Measurements from ENCODE around the gene TNNT3.
A peak's percentile ranks its signal among the peaks of the same experiment; 100 is the strongest.

The TNNT3 gene

DNA sequence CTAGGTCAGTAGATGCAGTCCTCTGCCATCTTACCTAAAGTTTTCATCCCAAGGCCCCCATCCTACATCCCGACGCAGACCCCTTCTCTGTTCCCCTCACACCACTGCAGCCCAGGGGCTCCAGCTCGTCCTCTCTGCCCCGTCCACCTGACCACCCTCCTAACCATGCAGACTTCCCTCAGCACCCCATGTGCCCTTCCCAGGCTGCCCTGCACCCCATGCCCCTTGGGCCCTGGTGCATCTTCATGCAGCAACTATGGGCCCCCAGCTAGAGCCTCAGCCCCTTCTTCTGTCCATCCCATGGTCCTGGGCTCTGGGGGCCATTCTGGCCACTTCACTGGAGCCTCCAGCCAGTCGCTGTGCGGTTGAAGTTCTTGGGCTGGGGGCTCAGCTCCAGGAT lies 30.7 kb upstream of the TNNT3 start:
- Mint-ChIP-seq H3K4me1 (ENCODE audit: low read depth) (peaks cover 48% of the 10 kb centered on the region), H3K36me3 (ENCODE audit: low read depth) (peaks cover 14% of the 10 kb centered on the region), H3K4me3 (peak overlapping the region; percentile 73), H3K9me3 (no peaks in the 10 kb centered on the region), H3K27me3 (no peaks in the 10 kb centered on the region), H3K27ac (peak overlapping the region; percentile 91)

GRCh38 chr11:1889224-1889930 lies 30.1 kb upstream of the TNNT3 start:
- H3K4me1 Mint-ChIP-seq (ENCODE audit: low read depth), result peaks cover 49% of the 10 kb centered on the region
- no peaks in the 10 kb centered on the region for H3K27me3 Mint-ChIP-seq
- peak overlapping the region; percentile 79 for H3K4me3 Mint-ChIP-seq
- peak overlapping the region; percentile 91 for H3K27ac Mint-ChIP-seq
- no peaks in the 10 kb centered on the region for H3K9me3 Mint-ChIP-seq
- peaks cover 14% of the 10 kb centered on the region for H3K36me3 Mint-ChIP-seq (ENCODE audit: low read depth)

DNA sequence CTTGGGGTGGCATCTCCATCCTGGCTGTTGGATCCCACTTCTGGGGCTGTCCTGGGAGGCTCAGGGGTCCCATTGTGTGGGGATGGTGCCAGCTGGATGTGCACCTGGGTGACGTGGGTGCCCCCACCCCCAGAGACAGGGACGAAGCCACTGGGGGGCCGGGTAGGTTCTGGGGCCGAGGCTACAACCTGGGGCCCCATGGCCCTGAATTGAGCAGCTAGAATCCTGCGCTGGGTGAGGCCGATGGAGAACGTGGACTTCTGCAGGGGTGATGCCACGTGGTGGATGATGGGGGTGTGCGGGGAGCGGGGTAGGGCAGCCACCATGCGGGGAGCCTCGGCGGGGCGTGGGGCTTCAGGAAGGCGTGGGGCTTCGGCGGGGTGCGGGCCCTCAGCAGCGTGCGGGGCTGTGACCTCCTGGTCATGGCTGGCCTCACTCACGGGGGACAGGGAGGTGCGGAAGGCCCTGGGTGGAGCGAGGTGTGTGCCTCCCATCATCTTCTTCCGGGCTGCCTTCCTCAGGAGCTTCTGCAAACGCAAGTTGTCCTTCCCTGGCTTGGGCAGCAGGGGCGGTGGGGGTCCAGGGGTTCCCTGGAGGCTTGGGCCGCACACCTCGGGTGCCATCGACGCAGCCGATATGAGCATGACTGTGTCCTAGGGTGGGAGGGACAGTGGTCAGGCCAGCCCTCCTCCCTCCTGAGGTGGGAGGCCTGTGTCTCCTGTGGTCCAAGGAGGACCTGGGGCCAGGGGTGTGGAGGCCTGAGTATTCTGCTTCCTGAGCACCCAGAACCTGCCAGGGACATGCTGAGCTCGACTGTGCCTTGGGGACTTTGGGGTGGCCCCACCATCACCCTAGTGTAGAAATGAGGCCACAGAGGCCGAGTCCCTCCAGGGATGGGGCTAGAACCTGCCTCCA lies 29.3 kb upstream of the TNNT3 start:
- peaks cover 14% of the 10 kb centered on the region for H3K36me3 Mint-ChIP-seq (ENCODE audit: low read depth)
- H3K27me3 Mint-ChIP-seq, result no peaks in the 10 kb centered on the region
- peaks cover 49% of the 10 kb centered on the region for H3K4me1 Mint-ChIP-seq (ENCODE audit: low read depth)
- no peaks in the 10 kb centered on the region for H3K9me3 Mint-ChIP-seq
- peak overlapping the region; percentile 83 for H3K27ac Mint-ChIP-seq
- peak overlapping the region; percentile 79 for H3K4me3 Mint-ChIP-seq

DNA sequence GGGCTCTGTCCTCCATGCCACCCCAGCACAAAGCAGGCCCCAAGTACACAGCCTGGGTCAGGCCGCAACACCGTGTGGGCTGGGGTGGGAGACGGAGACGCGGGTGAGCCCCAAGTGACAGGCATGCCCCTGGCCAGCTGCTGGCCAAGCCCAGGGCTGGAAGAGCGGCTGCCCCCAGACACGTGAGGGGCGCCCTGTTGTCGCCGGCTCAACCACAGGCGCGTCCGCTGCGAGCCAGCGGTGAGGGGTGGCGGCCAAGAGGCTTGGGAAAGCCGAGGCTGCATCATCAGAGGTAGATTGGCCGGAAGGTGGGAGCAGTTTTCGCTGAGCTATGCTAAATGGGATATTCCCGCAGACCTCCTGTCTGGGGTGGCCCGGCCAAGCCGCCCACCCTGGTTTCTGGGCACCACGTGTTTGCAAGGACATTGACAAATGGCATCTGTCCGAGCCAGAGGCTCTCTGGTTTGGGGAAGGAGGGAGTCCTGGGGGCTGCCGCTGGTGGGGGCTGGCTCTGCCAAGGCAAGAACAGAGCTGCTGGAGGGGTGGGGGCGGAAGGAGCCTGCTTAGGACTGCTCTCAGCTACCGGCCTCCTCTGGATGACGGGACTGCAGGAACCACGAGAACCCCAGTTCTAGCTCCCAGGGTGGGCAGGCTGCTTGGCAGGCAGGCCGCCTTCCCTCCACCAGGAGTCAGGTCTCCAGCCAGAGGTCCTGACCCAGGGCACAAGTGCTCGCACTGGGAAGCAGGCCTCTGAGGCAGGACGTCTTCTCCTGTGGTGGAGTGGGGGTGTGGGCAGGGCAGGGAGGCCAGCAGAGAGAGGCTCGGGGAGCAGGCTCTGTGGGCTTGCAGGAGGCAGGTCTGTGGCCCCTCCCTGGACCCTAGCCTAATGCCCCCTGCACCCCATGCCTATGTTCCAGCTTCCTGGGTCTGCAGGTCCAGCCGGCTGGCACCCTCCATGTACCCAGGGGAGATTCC lies 28.4 kb upstream of the TNNT3 start:
- peak overlapping the region; percentile 79 for H3K4me3 Mint-ChIP-seq
- peaks cover 14% of the 10 kb centered on the region for H3K36me3 Mint-ChIP-seq (ENCODE audit: low read depth)
- H3K9me3 Mint-ChIP-seq, result no peaks in the 10 kb centered on the region
- H3K4me1 Mint-ChIP-seq (ENCODE audit: low read depth), result peaks cover 49% of the 10 kb centered on the region
- H3K27ac Mint-ChIP-seq, result peak overlapping the region; percentile 83
- H3K27me3 Mint-ChIP-seq, result no peaks in the 10 kb centered on the region

DNA sequence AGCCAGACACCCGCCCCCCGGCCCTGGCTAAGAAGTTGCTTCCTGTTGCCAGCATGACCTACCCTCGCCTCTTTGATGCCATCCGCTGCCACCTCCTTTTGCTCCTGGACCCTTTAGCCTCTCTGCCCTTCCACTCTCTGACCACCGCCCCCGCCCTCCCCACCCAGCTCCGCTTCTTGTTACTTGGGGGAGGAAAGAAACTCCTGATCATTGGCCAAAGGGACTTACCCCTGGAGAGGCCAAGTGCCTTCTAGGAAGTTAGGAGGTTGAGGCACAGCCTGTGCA lies 27.7 kb upstream of the TNNT3 start, which contains the start of gene PRR33:
Gene PRR33 (minus strand): TSS at position 65 of the 285 bp plus-strand sequence. CDS start 1,311 bp downstream, outside the sequence.
- Mint-ChIP-seq H3K4me3 (peak within 1 kb of the TSS; percentile 79), H3K36me3 (ENCODE audit: low read depth) (peaks cover 14% of the 10 kb centered on the region), H3K9me3 (no peaks in the 10 kb centered on the region), H3K4me1 (ENCODE audit: low read depth) (peaks cover 49% of the 10 kb centered on the region), H3K27me3 (peaks cover 2% of the 10 kb centered on the region), H3K27ac (peak within 1 kb of the TSS; percentile 83)

- peaks cover 53% of the 10 kb centered on the region for H3K4me1 Mint-ChIP-seq (ENCODE audit: low read depth)
- no peak overlapping the region for H3K27ac Mint-ChIP-seq
- no peak overlapping the region for H3K4me3 Mint-ChIP-seq
- no peaks in the 10 kb centered on the region for H3K9me3 Mint-ChIP-seq
- peaks cover 5% of the 10 kb centered on the region for H3K27me3 Mint-ChIP-seq
- peaks cover 11% of the 10 kb centered on the region for H3K36me3 Mint-ChIP-seq (ENCODE audit: low read depth)
Measured at GRCh38 chr11:1892116-1892515, 27.4 kb upstream of the TNNT3 start.

- Mint-ChIP-seq H3K27ac (peak overlapping the region; percentile 57), H3K4me3 (no peak overlapping the region), H3K36me3 (ENCODE audit: low read depth) (peaks cover 10% of the 10 kb centered on the region), H3K27me3 (peaks cover 8% of the 10 kb centered on the region), H3K9me3 (no peaks in the 10 kb centered on the region), H3K4me1 (ENCODE audit: low read depth) (peaks cover 54% of the 10 kb centered on the region)
Measured at GRCh38 chr11:1892558-1892957, 26.9 kb upstream of the TNNT3 start.

DNA sequence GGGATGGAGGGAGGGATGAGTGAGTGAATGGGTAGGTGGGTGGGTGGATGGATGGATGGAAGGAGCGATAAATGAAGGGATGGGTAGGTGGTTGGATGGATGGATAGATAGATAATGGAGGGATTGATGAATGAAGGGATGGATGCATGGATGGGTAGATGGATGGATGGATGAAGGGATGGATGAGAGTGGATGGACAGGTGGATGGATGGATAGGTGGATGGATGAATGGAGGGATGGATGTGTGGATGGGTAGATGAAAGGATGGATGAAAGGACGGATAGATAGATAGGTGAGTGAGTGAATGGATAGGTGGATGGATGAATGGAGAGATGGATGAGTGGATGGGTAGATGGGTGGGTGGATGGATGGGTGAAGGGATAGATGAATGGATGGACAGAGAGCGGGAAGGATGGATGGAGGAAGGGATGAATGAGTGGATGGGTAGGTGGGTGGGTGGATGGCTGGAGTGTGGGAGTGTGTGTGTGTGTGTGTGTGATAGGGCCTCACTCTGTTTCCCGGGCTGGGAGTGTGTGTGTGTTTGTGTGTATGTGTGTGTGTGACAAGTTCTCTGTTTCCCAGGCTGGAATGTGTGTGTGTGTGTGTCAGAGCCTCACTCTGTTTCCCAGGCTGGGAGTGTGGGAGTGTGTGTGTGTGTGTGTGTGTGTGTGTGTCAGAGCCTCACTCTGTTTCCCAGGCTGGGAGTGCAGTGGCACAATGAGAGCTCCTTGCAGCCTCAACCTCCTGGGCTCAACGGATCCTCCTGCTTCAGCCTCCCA lies 25.7 kb upstream of the TNNT3 start:
- Mint-ChIP-seq H3K27ac (peak overlapping the region; percentile 79), H3K4me3 (no peak overlapping the region), H3K9me3 (no peaks in the 10 kb centered on the region), H3K4me1 (ENCODE audit: low read depth) (peaks cover 43% of the 10 kb centered on the region), H3K27me3 (peaks cover 12% of the 10 kb centered on the region), H3K36me3 (ENCODE audit: low read depth) (peaks cover 3% of the 10 kb centered on the region)

DNA sequence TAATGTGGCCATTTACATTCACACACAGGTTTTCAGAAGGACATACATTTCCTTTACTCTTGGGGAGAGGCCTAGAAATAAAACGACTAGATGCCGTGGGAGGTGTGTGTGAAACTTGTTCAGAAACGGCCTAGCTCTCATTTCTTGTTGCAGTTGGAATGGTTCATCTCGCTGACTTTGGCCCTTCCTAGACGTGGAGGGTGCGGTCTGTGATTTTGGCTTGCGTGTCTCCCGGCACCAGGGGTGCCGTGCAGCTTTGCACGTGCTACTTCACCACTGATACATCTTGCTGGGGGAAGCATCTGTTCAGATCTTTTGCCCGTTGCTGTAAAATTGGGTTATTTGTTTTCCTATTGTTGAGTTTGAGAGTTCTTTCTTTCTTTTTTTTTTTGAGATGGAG lies 24.7 kb upstream of the TNNT3 start:
- Mint-ChIP-seq H3K36me3 (ENCODE audit: low read depth) (no peaks in the 10 kb centered on the region), H3K4me1 (ENCODE audit: low read depth) (peaks cover 35% of the 10 kb centered on the region), H3K4me3 (no peak overlapping the region), H3K9me3 (no peaks in the 10 kb centered on the region), H3K27me3 (peaks cover 12% of the 10 kb centered on the region), H3K27ac (no peak overlapping the region)

GRCh38 chr11:1896468-1896867 lies 23.0 kb upstream of the TNNT3 start:
- no peaks in the 10 kb centered on the region for H3K36me3 Mint-ChIP-seq (ENCODE audit: low read depth)
- no peak overlapping the region for H3K4me3 Mint-ChIP-seq
- H3K4me1 Mint-ChIP-seq (ENCODE audit: low read depth), result peaks cover 18% of the 10 kb centered on the region
- H3K27me3 Mint-ChIP-seq, result peaks cover 12% of the 10 kb centered on the region
- no peaks in the 10 kb centered on the region for H3K9me3 Mint-ChIP-seq
- no peak overlapping the region for H3K27ac Mint-ChIP-seq

GRCh38 chr11:1896923-1897322 lies 22.6 kb upstream of the TNNT3 start:
- H3K27me3 Mint-ChIP-seq, result peaks cover 12% of the 10 kb centered on the region
- no peak overlapping the region for H3K27ac Mint-ChIP-seq
- peak overlapping the region; percentile 23 for H3K4me3 Mint-ChIP-seq
- H3K4me1 Mint-ChIP-seq (ENCODE audit: low read depth), result peaks cover 18% of the 10 kb centered on the region
- H3K9me3 Mint-ChIP-seq, result no peaks in the 10 kb centered on the region
- H3K36me3 Mint-ChIP-seq (ENCODE audit: low read depth), result no peaks in the 10 kb centered on the region

GRCh38 chr11:1899090-1899489 lies 20.4 kb upstream of the TNNT3 start:
- Mint-ChIP-seq H3K36me3 (ENCODE audit: low read depth) (no peaks in the 10 kb centered on the region), H3K4me1 (ENCODE audit: low read depth) (peaks cover 4% of the 10 kb centered on the region), H3K27me3 (peaks cover 12% of the 10 kb centered on the region), H3K27ac (no peak overlapping the region), H3K4me3 (no peak overlapping the region), H3K9me3 (no peaks in the 10 kb centered on the region)

DNA sequence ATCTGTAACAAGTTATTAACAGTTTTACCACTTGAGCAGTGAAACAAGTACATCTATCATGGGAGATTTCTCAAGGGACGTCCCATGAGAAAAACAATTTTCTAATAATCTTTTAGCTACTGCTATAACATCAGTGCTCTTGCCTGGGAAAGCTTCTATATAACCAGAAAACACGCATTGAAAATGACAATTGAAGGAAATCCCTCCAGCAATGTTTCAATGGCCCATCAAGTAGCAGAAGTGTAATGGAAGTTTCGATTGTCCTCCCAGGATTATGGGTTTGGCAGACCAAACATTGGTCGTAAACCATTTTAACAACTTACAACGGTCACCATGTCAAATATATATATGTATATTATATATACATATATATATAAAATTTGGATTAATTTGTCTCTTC lies 19.8 kb upstream of the TNNT3 start:
- no peak overlapping the region for H3K27ac Mint-ChIP-seq
- peaks cover 12% of the 10 kb centered on the region for H3K27me3 Mint-ChIP-seq
- no peaks in the 10 kb centered on the region for H3K9me3 Mint-ChIP-seq
- H3K4me1 Mint-ChIP-seq (ENCODE audit: low read depth), result peaks cover 4% of the 10 kb centered on the region
- no peaks in the 10 kb centered on the region for H3K36me3 Mint-ChIP-seq (ENCODE audit: low read depth)
- no peak overlapping the region for H3K4me3 Mint-ChIP-seq

DNA sequence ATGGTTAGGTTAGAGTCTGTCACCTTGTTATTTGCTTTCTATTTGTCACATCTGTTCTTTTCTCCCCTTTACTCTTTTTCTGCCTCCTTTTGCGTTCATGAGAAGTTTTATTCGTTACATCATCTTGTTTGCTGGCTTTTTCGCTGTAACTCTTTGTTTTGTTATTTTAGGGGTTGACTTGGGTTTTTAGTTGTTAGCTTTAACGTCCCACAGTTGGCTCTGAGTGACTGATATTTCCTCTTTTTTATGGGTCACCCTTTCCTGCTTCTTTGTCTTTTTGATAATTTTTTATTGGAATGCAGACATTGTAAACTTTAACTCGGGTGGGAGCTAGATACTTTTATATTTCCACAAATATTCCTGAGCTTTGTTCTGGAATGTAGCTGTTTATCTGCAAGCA lies 13.3 kb upstream of the TNNT3 start:
- H3K36me3 Mint-ChIP-seq (ENCODE audit: low read depth), result no peaks in the 10 kb centered on the region
- H3K27me3 Mint-ChIP-seq, result peaks cover 3% of the 10 kb centered on the region
- no peaks in the 10 kb centered on the region for H3K4me1 Mint-ChIP-seq (ENCODE audit: low read depth)
- no peak overlapping the region for H3K4me3 Mint-ChIP-seq
- no peak overlapping the region for H3K27ac Mint-ChIP-seq
- no peaks in the 10 kb centered on the region for H3K9me3 Mint-ChIP-seq
